ENCODE measurements around the gene KRT39. TPM values are rescaled to one million over a fixed set of nuclear protein-coding genes. Genes with fewer than 3 reads are reported as not detected.

Gene KRT39
- total and polyA plus RNA-seq, 10 of the 15 experiments (the other 5 are each of a cell fraction or from before 2014, with no cell fraction given): not detected

DNA sequence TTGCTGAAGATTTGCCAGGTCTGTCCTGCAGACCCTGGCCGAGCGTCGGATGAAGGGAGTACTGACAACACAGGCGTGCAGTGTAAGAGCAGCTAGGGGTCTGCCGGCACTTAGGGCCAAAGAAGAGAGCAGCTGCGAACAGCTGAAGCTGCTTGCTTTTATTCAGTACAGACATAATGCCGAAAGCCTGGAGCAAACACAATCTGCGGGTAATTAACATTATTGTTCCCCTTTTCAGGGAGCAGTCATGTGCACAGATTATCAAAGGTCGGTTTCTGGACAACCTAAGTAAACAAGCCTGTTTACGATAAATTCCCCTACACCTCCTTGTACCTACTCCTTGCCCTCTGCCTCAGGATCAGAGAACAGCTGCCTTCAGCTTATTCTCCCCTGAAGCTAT, 17.3 kb downstream of the KRT39 start:
- intact Hi-C loops (cut with micrococcal nuclease; ENCODE audit: unreplicated experiment) (no loop called here), in situ Hi-C loops (cut with MboI) (no loop called here)
- Histone ChIP-seq H3K9me3 (replicated peaks; ENCODE audit: control insufficient read depth, insufficient read depth, low read length) (no peaks in the 10 kb centered on the region), H3K36me3 (ENCODE audit: control insufficient read depth in 2 of 2, insufficient read depth in 2 of 2, low read length in 1 of 2) (no peaks in the 10 kb centered on the region), H3K79me2 (ENCODE audit: control insufficient read depth, insufficient read depth, low read length) (no peaks in the 10 kb centered on the region), H3K27me3 (replicated peaks in 1 of 2; ENCODE audit: control insufficient read depth in 2 of 2, insufficient read depth in 2 of 2, low read length in 1 of 2) (no peaks in the 10 kb centered on the region), H3K27ac (ENCODE audit: control insufficient read depth, insufficient read depth) (no peak overlapping the region), H2AFZ (ENCODE audit: control insufficient read depth, low read depth, low read length) (no peak overlapping the region), H3K9ac (ENCODE audit: control insufficient read depth, insufficient read depth, low read length) (no peak overlapping the region), H3K4me2 (ENCODE audit: control insufficient read depth, insufficient read depth) (no peak overlapping the region), H3K4me1 (ENCODE audit: control insufficient read depth, insufficient read depth, low read length) (no peaks in the 10 kb centered on the region), H4K20me1 (ENCODE audit: control insufficient read depth, insufficient read depth) (no peaks in the 10 kb centered on the region), H3K4me3 (no peak overlapping the region)
- 30% methylated on average over 10 of the region's 10 CpGs for WGBS (ENCODE audit: insufficient coverage, insufficient replicate concordance, low lambda C conversion rate, missing lambda C conversion rate)
- ChIA-PET SMC1A (ENCODE audit: uncharacterized antibody, unreplicated experiment) (interaction anchor here (1.4 kb wide), 1 partner anchor 9 kb away, joined by 4 read pairs; no protein-coding TSS in a partner anchor), RAD21 (ENCODE audit: unreplicated experiment) (no interaction called here), POLR2A (no interaction called here), CTCF (no interaction called here)
- DNase-seq (ENCODE audit: low read depth, low spot score) (no peak), FAIRE-seq (no peak), ATAC-seq (no peak)
- TF ChIP-seq GATAD2B (conservative IDR thresholded peaks at IDR 0.05; ENCODE audit: low read depth): no peak
- BruUV-seq (replicated peaks): no TSS peak

DNA sequence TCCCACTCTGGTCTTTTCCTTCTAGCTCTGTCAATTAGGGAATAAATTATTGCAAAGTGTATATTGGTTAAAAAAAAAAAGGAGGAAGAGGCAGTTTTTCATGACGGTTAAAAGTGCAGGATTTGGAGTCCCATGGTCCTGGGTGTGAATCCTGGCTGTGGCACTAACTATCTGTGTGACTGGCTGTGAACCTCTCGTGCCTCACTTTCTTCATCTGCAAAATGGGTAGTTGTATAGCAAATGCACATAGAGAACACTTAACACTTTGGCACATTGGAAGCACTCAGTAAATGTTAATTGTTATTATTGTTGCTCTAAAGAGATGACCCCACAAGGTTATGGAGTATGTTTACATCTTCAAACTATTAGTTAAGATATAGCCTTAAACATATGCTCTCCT, 18.8 kb downstream of the KRT39 start:
- RAD21 ChIA-PET (ENCODE audit: unreplicated experiment): no interaction called here
- ATAC-seq (no peak), FAIRE-seq (no peak), DNase-seq (ENCODE audit: low read depth, low spot score) (no peak)
- Histone ChIP-seq H3K9ac (ENCODE audit: control insufficient read depth, insufficient read depth, low read length) (no peak overlapping the region), H2AFZ (ENCODE audit: control insufficient read depth, low read depth, low read length) (no peak overlapping the region), H3K27ac (ENCODE audit: control insufficient read depth, insufficient read depth) (no peak overlapping the region), H3K4me3 (no peak overlapping the region), H3K4me1 (ENCODE audit: control insufficient read depth, insufficient read depth, low read length) (no peaks in the 10 kb centered on the region), H3K36me3 (ENCODE audit: control insufficient read depth in 2 of 2, insufficient read depth in 2 of 2, low read length in 1 of 2) (no peaks in the 10 kb centered on the region), H3K9me3 (replicated peaks; ENCODE audit: control insufficient read depth, insufficient read depth, low read length) (no peaks in the 10 kb centered on the region), H4K20me1 (ENCODE audit: control insufficient read depth, insufficient read depth) (no peaks in the 10 kb centered on the region), H3K79me2 (ENCODE audit: control insufficient read depth, insufficient read depth, low read length) (no peaks in the 10 kb centered on the region), H3K4me2 (ENCODE audit: control insufficient read depth, insufficient read depth) (no peak overlapping the region), H3K27me3 (replicated peaks in 1 of 2; ENCODE audit: control insufficient read depth in 2 of 2, insufficient read depth in 2 of 2, low read length in 1 of 2) (no peaks in the 10 kb centered on the region)
- POLR2A ChIA-PET: no interaction called here
- CTCF ChIA-PET: interaction anchor here (1.7 kb wide), 1 partner anchor 16 kb away, joined by 7 read pairs; no protein-coding TSS in a partner anchor
- in situ Hi-C loops (cut with MboI): no loop called here
- no TSS peak for BruUV-seq (replicated peaks)
- intact Hi-C loops (cut with micrococcal nuclease; ENCODE audit: unreplicated experiment): no loop called here
- TF ChIP-seq SUZ12 (IDR thresholded peaks at IDR 0.05; ENCODE audit: unreplicated experiment): no peak
- TF ChIP-seq ZNF24 (IDR thresholded peaks at IDR 0.05): no peak
- no peak for TF ChIP-seq HCFC1 (IDR thresholded peaks at IDR 0.05; ENCODE audit: low read length)
- no peak for TF ChIP-seq NRF1 (conservative IDR thresholded peaks at IDR 0.05; ENCODE audit: low read depth, low read length)
- WGBS (ENCODE audit: insufficient coverage, insufficient replicate concordance, low lambda C conversion rate, missing lambda C conversion rate): 0% methylated on average over 2 of the region's 2 CpGs
- SMC1A ChIA-PET (ENCODE audit: uncharacterized antibody, unreplicated experiment): no interaction called here

Data from GM12878 (cell line).